ENCODE results near the gene APOF.
A peak's percentile ranks its signal among the peaks of the same experiment; 100 is the strongest.

APOF gene

GRCh38 chr12:56373515-56373914 lies 10.9 kb upstream of the APOF start:
- Histone ChIP-seq H3K27me3 (no peaks in the 10 kb centered on the region), H3K4me3 (ENCODE audit: low read depth in 1 of 2, low read length in 1 of 2) (no peak overlapping the region), H3K9me3 (no peaks in the 10 kb centered on the region), H3K27ac (no peak overlapping the region), H3K36me3 (no peaks in the 10 kb centered on the region), H3K4me1 (ENCODE audit: control insufficient read depth in 1 of 2, insufficient read depth in 1 of 2, low read depth in 1 of 2, low read length in 1 of 2) (peaks cover 10 to 17% of the 10 kb centered on the region in 2 experiments)
- TF ChIP-seq CTCF (IDR thresholded peaks at IDR 0.05): no peak

GRCh38 chr12:56366948-56367347 lies 4.3 kb upstream of the APOF start:
- TF ChIP-seq CTCF (IDR thresholded peaks at IDR 0.05): no peak
- no peaks in the 10 kb centered on the region for H3K4me1 ChIP-seq (ENCODE audit: control insufficient read depth in 1 of 2, insufficient read depth in 1 of 2, low read depth in 1 of 2, low read length in 1 of 2)
- no peaks in the 10 kb centered on the region for H3K36me3 ChIP-seq
- no peaks in the 10 kb centered on the region for H3K9me3 ChIP-seq
- H3K27me3 ChIP-seq: no peaks in the 10 kb centered on the region
- no peak overlapping the region for H3K4me3 ChIP-seq (ENCODE audit: low read depth in 1 of 2, low read length in 1 of 2)
- H3K27ac ChIP-seq: no peak overlapping the region

- no peaks in the 10 kb centered on the region for H3K27me3 ChIP-seq
- H3K36me3 ChIP-seq: peaks cover 1% of the 10 kb centered on the region
- peak overlapping the region; percentile 85 for H3K27ac ChIP-seq
- no peak for TF ChIP-seq CTCF (IDR thresholded peaks at IDR 0.05)
- no peaks in the 10 kb centered on the region for H3K9me3 ChIP-seq
- H3K4me1 ChIP-seq (ENCODE audit: control insufficient read depth in 1 of 2, insufficient read depth in 1 of 2, low read depth in 1 of 2, low read length in 1 of 2): peaks cover 17 to 18% of the 10 kb centered on the region in 2 experiments
- no peak overlapping the region for H3K4me3 ChIP-seq (ENCODE audit: low read depth in 1 of 2, low read length in 1 of 2)
Observed at GRCh38 chr12:56361487-56362129, 1.0 kb downstream of the APOF start.

GRCh38 chr12:56359851-56360767 lies 2.5 kb downstream of the APOF start, which contains the start of gene STAT2:
Gene STAT2, minus strand, starts transcription at chr12:56360107. Its CDS starts 3,536 bp downstream, at chr12:56356571.
- Histone ChIP-seq H3K36me3 (peaks cover 16% of the 10 kb centered on the region), H3K9me3 (no peaks in the 10 kb centered on the region), H3K4me1 (ENCODE audit: control insufficient read depth in 1 of 2, insufficient read depth in 1 of 2, low read depth in 1 of 2, low read length in 1 of 2) (peaks cover 17 to 18% of the 10 kb centered on the region in 2 experiments), H3K4me3 (ENCODE audit: low read depth in 1 of 2, low read length in 1 of 2) (peak within 1 kb of the TSS; percentile 78 to 79), H3K27ac (peak within 1 kb of the TSS; percentile 85), H3K27me3 (no peaks in the 10 kb centered on the region)
- peak; percentile 59 for TF ChIP-seq CTCF (IDR thresholded peaks at IDR 0.05)

DNA sequence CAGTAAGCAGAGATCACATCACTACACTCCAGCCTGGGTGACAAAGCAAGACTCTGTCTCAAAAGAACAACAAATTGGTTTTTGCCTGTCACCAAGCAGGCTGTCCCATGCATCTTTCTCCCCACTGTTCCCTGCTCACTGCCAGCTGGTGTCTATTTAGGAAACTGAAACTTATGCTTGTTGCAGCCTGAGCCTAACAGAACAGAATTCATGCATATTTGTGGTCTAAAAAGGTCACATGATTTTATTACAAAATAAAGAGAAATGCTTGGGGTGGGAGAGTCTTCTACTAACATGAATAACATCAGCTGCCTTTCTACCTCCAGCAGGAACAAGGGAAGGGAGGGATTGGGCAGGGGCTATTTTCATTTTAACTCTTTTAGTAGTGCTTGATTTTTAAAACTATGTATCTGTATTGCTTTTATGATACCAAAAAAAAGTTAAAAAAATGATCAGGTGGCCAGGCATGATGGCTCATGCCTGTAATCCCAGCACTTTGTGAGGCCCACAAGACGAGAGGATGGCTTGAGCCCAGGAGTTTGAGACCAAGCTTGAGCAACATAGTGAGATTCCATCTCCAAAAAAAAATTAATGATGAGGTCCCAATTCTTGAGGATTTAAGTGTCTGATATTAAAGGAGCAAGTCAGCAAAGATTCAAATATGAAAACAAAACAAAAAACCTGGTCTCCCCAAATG lies 3.7 kb downstream of the APOF start:
- H3K4me1 ChIP-seq (ENCODE audit: control insufficient read depth in 1 of 2, insufficient read depth in 1 of 2, low read depth in 1 of 2, low read length in 1 of 2): peaks cover 17 to 18% of the 10 kb centered on the region in 2 experiments
- no peaks in the 10 kb centered on the region for H3K27me3 ChIP-seq
- TF ChIP-seq CTCF (IDR thresholded peaks at IDR 0.05): no peak
- H3K4me3 ChIP-seq (ENCODE audit: low read depth in 1 of 2, low read length in 1 of 2): peak overlapping the region; percentile 78 to 79
- H3K9me3 ChIP-seq: no peaks in the 10 kb centered on the region
- H3K27ac ChIP-seq: peak overlapping the region; percentile 85
- peaks cover 28% of the 10 kb centered on the region for H3K36me3 ChIP-seq

Measured in neutrophil (primary cell).